H4 (cell line): ENCODE data around the gene DNAI4. TPM values are rescaled to one million over a fixed set of nuclear protein-coding genes. Genes with fewer than 3 reads are reported as not detected.
A peak's percentile ranks its signal among the peaks of the same experiment; 100 is the strongest.
"Not testable (repeated sequence)": the region's sequence is repeated elsewhere in the genome, so short reads cannot be mapped to it uniquely, and the experiment has no call there.

Source experiments
- DNase-seq: peaks from one replicate; pipeline ENCODE4 v3.0.0-alpha.2; 2015; ENCODE audit warnings: low spot score
- total RNA-seq: library from RNA; depleted of rRNA; stranded (reverse); fragments of >200 nt; shearing (Covaris generic); gene quantifications from 2 replicates; pipeline ENCODE4 v1.2.3, GENCODE V29; 2014

DNAI4 gene
- total RNA-seq, 1 experiment from 2014 or later = 0.89 TPM

- DNase-seq = peak; percentile 91
Measured at GRCh38 chr1:66929999-66930822, 5.6 kb upstream of the DNAI4 start.

DNA sequence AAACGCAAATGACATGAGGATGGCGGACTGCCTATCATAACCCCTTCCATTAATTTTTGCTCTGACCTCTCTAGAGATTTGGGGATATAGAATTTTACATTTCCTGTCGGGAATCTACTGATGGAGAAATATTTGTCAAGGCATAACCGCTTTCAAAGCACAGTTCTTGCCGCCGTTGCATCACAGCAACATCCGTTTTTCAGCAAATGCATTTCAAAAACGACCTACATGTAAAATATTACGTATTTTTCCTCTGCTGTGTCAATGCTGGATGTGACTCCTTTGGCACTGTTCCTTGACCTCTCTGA, 5.0 kb upstream of the DNAI4 start:
- DNase-seq = no peak

DNA sequence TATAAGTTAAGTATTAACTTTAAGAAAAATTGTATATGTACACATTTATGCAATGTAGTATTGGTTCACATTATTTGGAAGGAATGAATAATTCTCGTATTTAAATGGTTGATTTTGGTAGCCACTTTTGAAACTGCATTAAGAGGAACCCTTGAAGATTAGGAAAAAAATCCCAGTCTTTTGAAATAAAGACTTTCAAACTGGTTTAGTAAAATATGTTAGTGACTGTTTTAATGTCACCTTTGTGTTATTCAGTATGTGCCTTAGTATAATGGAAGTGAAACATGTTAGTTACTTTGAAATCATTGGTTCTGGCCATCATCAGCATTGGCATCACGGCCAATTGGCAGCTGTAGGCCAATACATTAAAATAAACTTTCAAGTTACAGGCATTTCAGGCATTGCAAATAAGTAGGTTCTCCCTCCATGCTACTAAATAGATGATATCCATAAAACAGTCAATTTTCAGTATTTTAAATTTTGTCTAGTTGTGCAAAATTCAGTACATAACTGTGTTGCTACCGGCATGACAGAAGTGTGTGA, 4.6 kb upstream of the DNAI4 start:
- no peak for DNase-seq

DNA sequence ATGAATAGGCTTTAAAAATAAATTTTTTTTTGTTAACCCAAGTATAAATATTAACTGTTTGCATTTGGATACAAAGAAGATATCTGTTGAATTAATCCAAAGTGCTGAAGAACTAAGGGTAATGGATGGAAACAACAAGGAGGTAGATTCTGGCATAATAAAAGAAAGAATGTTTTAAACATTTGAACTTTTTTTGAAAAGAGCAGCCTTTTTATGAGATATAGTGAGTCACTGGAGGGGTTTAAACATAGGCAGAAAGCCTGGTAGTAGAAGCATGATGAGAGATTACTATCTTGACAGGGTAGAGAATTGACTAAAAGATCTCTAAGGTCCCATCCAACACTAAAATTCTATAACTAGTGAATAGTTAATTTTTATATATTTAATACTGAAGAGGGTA, 2.9 kb upstream of the DNAI4 start:
- DNase-seq = no peak

- no peak for DNase-seq
Measured at GRCh38 chr1:66925944-66926343, 1.3 kb upstream of the DNAI4 start.

- no peak for DNase-seq
Measured at GRCh38 chr1:66925558-66925910, 878 bp upstream of the DNAI4 start.

DNA sequence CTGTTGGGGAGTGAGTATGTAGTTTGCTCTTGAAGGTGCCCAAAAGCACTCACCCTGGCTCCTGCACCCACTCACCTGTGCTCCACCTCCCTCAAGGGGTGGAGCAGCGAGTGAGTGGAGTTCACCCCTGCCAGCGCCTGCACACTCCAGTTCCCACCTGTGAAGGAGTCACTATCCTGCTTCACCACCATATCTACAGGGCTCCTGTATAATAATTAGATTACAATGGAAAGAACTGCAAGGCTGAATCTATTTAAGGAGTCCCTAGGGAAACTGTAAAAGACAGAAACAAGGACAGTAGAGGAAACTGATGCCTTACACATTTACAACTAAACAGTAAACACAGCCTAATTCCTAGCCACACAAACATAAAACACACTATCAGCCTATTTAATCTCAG, 4.1 kb downstream of the DNAI4 start:
- no peak for DNase-seq

- DNase-seq = no peak
Measured at GRCh38 chr1:66919828-66920227, 4.8 kb downstream of the DNAI4 start.

DNA sequence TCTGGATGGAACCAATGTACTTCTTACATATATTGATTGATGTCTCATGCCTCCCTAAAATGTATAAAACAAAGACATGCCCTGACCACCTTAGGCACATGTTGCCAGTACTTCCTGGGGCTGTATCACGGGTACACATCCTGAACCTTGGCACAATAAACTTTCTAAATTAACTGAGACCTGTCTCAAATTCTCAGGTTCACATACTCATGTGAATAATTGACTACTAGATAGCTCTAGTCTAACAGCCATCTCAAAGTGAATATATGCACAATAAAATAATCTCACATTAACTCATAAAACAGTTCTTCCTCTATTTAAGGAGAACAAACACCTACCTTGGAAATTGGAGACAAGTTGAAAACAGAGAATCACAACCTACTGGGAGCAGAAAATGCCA, 5.6 kb downstream of the DNAI4 start:
- DNase-seq = no peak

- DNase-seq = no peak
Measured at GRCh38 chr1:66917476-66917875, 7.2 kb downstream of the DNAI4 start.

DNA sequence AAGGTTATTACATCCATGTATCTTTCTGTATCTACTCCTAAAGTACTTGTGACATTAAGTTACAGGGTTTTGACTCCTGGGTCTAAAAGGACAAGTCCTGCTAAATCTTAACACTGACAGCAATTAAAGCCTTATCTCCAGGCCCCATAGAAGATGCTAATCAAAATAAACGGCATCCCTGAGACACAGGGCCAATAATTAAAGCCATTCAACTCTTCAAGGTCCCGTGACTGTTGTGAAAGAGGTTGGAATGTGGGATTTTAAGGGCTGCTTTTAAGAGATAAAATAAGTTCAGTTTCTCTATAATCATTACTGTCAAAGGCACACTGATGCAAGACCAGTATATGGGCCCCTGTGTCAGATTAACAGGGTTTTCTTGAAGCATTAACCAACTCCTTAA, 8.3 kb downstream of the DNAI4 start:
- DNase-seq = no peak

- DNase-seq = not testable (repeated sequence)
Measured at GRCh38 chr1:66915203-66915602, 9.5 kb downstream of the DNAI4 start.

DNA sequence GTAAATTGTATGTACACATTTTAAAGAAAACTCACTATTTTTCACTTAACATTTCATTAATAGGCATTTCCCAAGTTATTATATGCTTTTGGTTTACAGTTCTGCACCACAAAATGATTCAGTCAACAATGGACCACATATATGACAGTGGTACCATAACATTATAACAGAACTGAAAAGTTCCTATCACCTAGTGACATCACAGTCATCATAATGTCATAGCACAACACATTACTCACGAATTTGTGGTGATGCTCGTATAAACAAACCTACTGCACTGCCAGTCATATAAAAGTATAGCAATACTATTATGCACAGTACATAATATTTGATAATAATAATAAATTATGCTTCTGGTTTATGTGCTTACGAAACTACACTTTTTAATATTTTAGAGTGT, 30.9 kb downstream of the DNAI4 start:
- peak; percentile 16 for DNase-seq

DNA sequence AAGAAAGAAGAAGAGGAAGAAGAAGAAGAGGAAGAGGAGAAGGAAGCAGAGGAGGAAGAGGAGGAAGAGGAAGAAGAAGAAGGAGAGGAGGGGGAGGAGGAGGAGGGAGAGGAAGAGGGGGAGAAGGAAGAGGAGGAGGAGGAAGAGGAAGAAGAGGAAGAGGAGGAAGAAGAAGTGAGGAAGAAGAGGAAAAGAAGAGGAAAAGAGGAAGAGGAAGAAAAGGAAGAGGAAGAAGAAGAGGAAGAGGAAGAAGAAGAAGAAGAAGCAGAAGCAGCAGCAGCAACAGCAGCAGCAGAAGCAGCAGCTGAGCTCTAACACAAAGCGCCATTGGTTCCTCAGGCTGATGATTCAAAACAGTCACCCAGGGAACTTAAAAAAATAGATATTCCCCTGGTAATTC, 34.0 kb downstream of the DNAI4 start:
- DNase-seq = no peak

- DNase-seq = no peak
Measured at GRCh38 chr1:66889030-66889429, 35.6 kb downstream of the DNAI4 start.

- DNase-seq = no peak
Measured at GRCh38 chr1:66876664-66877063, 48.0 kb downstream of the DNAI4 start.

DNA sequence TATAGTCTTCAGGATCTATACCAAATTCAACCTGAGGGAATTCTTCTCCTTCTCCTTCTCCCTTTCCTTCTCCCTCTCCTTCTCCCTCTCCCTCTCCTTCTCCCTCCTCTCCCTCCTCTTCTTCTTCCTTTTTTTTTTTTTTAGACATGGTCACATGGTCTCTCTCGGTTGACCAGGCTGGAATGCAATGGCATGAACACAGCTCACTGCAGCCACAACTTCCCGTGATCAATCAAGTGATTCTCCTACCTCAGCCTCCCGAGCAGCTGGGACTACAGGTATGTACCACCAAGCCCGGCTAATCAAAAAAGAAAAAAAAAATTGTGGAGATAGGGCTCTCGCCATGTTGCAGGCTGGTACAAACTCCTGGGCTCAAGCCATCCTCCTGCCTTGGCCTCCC, 51.5 kb downstream of the DNAI4 start:
- no peak for DNase-seq

- DNase-seq = not testable (repeated sequence)
Measured at GRCh38 chr1:66872024-66872423, 52.6 kb downstream of the DNAI4 start.

- DNase-seq = no peak
Measured at GRCh38 chr1:66867501-66867900, 57.2 kb downstream of the DNAI4 start.

GRCh38 chr1:66860529-66860928, 64.1 kb downstream of the DNAI4 start:
- no peak for DNase-seq

DNA sequence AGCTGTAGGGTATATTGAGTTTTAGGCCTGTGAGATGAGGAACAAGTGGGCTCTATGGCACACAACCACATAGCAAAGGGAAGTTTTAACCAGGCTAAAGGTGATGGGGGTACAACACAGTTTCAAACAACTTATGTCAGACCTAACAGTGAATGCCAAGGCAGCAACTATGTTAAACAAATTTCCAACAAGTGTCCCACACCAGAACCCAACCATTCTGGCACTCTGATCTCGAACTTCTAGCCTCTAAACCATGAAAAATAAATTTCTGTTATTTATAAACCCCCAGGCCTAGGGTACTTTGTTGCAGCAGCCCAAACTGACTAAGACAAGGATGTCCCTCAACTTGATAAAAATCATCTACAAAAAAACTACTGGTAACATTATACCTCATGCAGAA, 71.3 kb downstream of the DNAI4 start:
- no peak for DNase-seq

- DNase-seq = no peak
Measured at GRCh38 chr1:66852870-66853269, 71.8 kb downstream of the DNAI4 start.

GRCh38 chr1:66850989-66851388, 73.7 kb downstream of the DNAI4 start:
- DNase-seq = no peak

DNA sequence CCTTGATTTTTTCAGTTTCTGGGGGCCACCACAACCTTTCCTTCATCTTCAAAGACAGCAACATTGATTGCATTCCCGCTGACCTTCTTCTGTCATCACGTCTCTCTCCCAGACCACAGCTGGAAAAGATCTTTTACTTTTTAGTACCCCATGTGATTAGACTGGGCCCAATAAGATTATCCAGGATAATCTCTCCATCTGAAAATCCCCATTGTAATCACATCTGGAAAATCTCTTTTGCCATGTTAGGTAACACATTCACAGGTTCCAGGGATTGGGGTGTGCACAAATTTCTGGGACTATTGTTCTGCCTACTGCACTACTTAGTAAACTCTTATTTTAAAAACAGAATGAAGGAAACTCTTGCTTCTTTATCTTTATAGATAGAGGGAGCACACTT, 76.5 kb downstream of the DNAI4 start:
- DNase-seq = no peak
